Ishikawa (cell line): ENCODE data around the gene AQP7.

Source experiments
- CEBPB ChIP-seq: IDR thresholded peaks from 2 replicates; pipeline ENCODE4 v1.6.1; 2012
- CREB1 ChIP-seq: IDR thresholded peaks from 2 replicates; pipeline ENCODE4 v1.6.1; 2012; ENCODE audit warnings: low read depth
- EGR1 ChIP-seq: IDR thresholded peaks from 2 replicates; pipeline ENCODE4 v1.6.1; 2012
- EP300 ChIP-seq: IDR thresholded peaks from 2 replicates; pipeline ENCODE4 v1.6.1; 2012; ENCODE audit warnings: borderline replicate concordance
- FOXM1 ChIP-seq: IDR thresholded peaks from 2 replicates; pipeline ENCODE4 v1.6.1; 2012; ENCODE audit warnings: low read depth, borderline replicate concordance
- NFIC ChIP-seq: IDR thresholded peaks from 2 replicates; pipeline ENCODE4 v1.6.1; 2012
- RAD21 ChIP-seq: IDR thresholded peaks from 2 replicates; pipeline ENCODE4 v1.6.1; 2012; ENCODE audit warnings: low read depth
- TAF1 ChIP-seq: IDR thresholded peaks from 2 replicates; pipeline ENCODE4 v1.6.1; 2012; ENCODE audit warnings: low read depth, mild to moderate bottlenecking
- TCF12 ChIP-seq: IDR thresholded peaks from 2 replicates; pipeline ENCODE4 v1.6.1; 2012; ENCODE audit warnings: low read depth
- TEAD4 ChIP-seq: IDR thresholded peaks from 2 replicates; pipeline ENCODE4 v1.6.1; 2012
- YY1 ChIP-seq: IDR thresholded peaks from 2 replicates; pipeline ENCODE4 v1.6.1; 2012; ENCODE audit warnings: low read depth
- ZBTB7A ChIP-seq: IDR thresholded peaks from 2 replicates; pipeline ENCODE4 v1.6.1; 2012; ENCODE audit warnings: low read depth
- TF ChIP-seq, protein P1 (sequence below): IDR thresholded peaks from 2 replicates; pipeline ENCODE4 v1.6.1; 2012; ENCODE audit warnings: low read depth, mild to moderate bottlenecking
- TF ChIP-seq, protein P2 (sequence below): IDR thresholded peaks from 2 replicates; pipeline ENCODE4 v1.6.1; 2012
- TF ChIP-seq, protein P3 (sequence below): IDR thresholded peaks from 2 replicates; pipeline ENCODE4 v1.6.1; 2012

AQP7 gene

GRCh38 chr9:33372900-33373299 lies 29.5 kb downstream of the AQP7 start:
- TF ChIP-seq TCF12 (no peak), TEAD4 (no peak), YY1 (no peak), FOXM1 (no peak), TAF1 (no peak), EP300 (no peak), CEBPB (no peak), EGR1 (no peak)
- TF ChIP-seq, protein P1, sequence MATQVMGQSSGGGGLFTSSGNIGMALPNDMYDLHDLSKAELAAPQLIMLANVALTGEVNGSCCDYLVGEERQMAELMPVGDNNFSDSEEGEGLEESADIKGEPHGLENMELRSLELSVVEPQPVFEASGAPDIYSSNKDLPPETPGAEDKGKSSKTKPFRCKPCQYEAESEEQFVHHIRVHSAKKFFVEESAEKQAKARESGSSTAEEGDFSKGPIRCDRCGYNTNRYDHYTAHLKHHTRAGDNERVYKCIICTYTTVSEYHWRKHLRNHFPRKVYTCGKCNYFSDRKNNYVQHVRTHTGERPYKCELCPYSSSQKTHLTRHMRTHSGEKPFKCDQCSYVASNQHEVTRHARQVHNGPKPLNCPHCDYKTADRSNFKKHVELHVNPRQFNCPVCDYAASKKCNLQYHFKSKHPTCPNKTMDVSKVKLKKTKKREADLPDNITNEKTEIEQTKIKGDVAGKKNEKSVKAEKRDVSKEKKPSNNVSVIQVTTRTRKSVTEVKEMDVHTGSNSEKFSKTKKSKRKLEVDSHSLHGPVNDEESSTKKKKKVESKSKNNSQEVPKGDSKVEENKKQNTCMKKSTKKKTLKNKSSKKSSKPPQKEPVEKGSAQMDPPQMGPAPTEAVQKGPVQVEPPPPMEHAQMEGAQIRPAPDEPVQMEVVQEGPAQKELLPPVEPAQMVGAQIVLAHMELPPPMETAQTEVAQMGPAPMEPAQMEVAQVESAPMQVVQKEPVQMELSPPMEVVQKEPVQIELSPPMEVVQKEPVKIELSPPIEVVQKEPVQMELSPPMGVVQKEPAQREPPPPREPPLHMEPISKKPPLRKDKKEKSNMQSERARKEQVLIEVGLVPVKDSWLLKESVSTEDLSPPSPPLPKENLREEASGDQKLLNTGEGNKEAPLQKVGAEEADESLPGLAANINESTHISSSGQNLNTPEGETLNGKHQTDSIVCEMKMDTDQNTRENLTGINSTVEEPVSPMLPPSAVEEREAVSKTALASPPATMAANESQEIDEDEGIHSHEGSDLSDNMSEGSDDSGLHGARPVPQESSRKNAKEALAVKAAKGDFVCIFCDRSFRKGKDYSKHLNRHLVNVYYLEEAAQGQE, result no peak

GRCh38 chr9:33366979-33367480 lies 35.3 kb downstream of the AQP7 start:
- TF ChIP-seq, protein P2, sequence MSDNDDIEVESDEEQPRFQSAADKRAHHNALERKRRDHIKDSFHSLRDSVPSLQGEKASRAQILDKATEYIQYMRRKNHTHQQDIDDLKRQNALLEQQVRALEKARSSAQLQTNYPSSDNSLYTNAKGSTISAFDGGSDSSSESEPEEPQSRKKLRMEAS, result no peak
- TF ChIP-seq NFIC (no peak), FOXM1 (no peak), TCF12 (no peak), RAD21 (no peak), TEAD4 (no peak)
- TF ChIP-seq, protein P3, sequence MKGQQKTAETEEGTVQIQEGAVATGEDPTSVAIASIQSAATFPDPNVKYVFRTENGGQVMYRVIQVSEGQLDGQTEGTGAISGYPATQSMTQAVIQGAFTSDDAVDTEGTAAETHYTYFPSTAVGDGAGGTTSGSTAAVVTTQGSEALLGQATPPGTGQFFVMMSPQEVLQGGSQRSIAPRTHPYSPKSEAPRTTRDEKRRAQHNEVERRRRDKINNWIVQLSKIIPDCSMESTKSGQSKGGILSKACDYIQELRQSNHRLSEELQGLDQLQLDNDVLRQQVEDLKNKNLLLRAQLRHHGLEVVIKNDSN, result no peak

DNA sequence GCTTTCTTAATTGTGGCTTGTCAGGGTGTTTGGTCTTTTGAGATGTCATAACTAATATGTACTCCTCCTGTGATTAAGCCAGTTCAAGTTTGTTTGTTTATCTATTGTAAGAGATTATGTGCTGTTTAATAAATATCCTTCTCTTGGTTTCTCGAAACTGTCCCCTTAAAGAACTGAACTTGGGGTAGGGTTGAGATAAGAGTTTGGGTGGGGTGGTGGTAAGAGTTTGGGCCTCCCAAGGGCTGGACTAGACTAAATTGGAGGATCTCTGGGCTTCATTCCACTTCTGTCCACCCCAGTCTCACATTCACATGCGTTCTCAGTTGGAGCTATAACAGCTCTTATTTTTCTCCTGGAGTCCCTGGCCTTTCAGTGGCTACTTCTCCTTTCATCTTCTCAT lies 38.2 kb downstream of the AQP7 start:
- TF ChIP-seq TEAD4, result no peak
- no peak for TF ChIP-seq RAD21
- no peak for TF ChIP-seq EP300
- TF ChIP-seq CREB1, result no peak
- no peak for TF ChIP-seq CEBPB
- TF ChIP-seq TAF1, result no peak
- no peak for TF ChIP-seq FOXM1
- TF ChIP-seq, protein P2, result no peak
- TF ChIP-seq, protein P3, result no peak
- TF ChIP-seq TCF12, result no peak
- TF ChIP-seq YY1, result no peak
- TF ChIP-seq ZBTB7A, result no peak

DNA sequence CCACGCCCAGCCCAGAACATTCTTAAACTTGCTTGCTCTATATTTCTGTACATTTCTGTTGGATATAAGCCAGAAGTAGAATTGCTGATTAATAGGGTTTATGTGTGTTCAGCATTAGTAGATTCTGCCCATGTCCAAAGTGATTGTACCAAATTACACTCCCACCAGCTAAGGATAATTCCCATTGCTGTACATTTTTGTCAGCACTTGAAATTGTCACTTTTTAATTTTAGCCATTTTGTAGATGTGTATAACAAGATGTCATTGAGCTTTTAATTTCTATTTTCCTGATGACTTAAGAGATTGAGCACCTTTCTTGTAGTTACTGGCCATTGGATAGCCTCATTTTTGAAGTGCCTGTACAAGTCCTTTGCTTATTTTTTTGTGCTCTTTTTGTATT lies 46.4 kb downstream of the AQP7 start:
- TF ChIP-seq EP300, result no peak
- TF ChIP-seq, protein P2, result no peak
- TF ChIP-seq EGR1, result no peak
- TF ChIP-seq TAF1, result no peak
- TF ChIP-seq ZBTB7A, result no peak
- no peak for TF ChIP-seq CEBPB
- TF ChIP-seq NFIC, result no peak
- no peak for TF ChIP-seq YY1
- TF ChIP-seq RAD21, result no peak
- TF ChIP-seq, protein P3, result no peak
- no peak for TF ChIP-seq CREB1
- TF ChIP-seq, protein P1, result no peak
- TF ChIP-seq FOXM1, result no peak
- TF ChIP-seq TEAD4, result no peak
- TF ChIP-seq TCF12, result no peak

DNA sequence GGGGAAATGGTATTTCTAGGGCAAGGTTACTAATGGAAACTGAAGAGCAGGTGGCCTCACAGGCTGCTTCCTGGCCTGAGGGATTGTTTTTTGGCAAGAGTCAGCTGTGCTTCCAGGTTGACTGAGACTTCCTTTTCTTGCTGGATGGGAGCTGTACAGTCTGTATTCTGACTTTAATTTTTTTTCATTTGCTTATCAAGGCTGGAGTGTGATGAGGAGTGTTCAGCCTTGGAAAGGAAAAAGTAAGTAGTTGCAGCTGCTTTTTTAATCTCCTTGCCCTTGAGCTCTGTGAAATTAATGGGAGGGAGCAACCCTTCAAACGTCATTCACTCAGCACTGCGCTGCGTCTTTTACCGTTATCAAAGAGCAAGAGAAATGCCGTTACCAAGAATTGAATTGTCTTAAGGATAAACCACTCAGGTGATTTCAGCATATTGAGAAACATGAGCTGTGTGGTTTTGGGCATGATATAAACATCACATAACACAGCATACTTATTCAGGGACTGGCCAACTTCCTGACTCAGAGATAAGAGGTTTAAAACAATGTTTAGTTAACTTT lies 47.6 kb downstream of the AQP7 start:
- TF ChIP-seq EGR1 (no peak), RAD21 (no peak), TAF1 (no peak), CREB1 (no peak), FOXM1 (no peak), EP300 (no peak), NFIC (no peak), TEAD4 (no peak), TCF12 (no peak), CEBPB (no peak), ZBTB7A (no peak), YY1 (no peak)
- TF ChIP-seq, protein P2, result no peak
- TF ChIP-seq, protein P1, result no peak
- TF ChIP-seq, protein P3, result no peak
